HepG2 (cell line): ENCODE measurements around the gene ATP1A2. TPM values are rescaled to one million over a fixed set of nuclear protein-coding genes. Genes with fewer than 3 reads are reported as not detected.

Experiments used
- BORCS8-MEF2B ChIP-seq: sonication (generic); formaldehyde crosslinking; IDR thresholded peaks from 2 replicates; pipeline ENCODE4 v1.8.0; 2022; ENCODE audit warnings: mild to moderate bottlenecking, missing genetic modification reagents
- E2F1 ChIP-seq: sonication (generic); formaldehyde crosslinking; IDR thresholded peaks from 2 replicates; pipeline ENCODE4 v1.5.0; 2020; ENCODE audit warnings: missing genetic modification reagents
- EHMT2 ChIP-seq: fragments of 200-600 bp; sonication (generic); IDR thresholded peaks from 2 replicates; pipeline ENCODE4 v1.7.0; 2017; ENCODE audit warnings: antibody characterized with exemption, low read depth, low read length, borderline replicate concordance
- FOXP1 ChIP-seq, 2 experiments: fragments of 450-650 bp in 1 of 2; IDR thresholded peaks; 2 replicates each; pipeline ENCODE4 v1.6.1; 2017 to 2018; ENCODE audit warnings: antibody characterized with exemption in 1 of 2
- JUNB ChIP-seq: sonication (generic); formaldehyde crosslinking; IDR thresholded peaks from 2 replicates; pipeline ENCODE4 v1.8.0; 2022; ENCODE audit warnings: missing genetic modification reagents, mild to moderate bottlenecking, borderline replicate concordance
- RFXAP ChIP-seq: sonication (generic); formaldehyde crosslinking; IDR thresholded peaks from 2 replicates; pipeline ENCODE4 v1.4.0; 2020; ENCODE audit warnings: missing genetic modification reagents, borderline replicate concordance
- ZNF207 ChIP-seq: fragments of 450-650 bp; IDR thresholded peaks from 2 replicates; pipeline ENCODE4 v1.6.1; 2016; ENCODE audit warnings: antibody characterized with exemption, borderline replicate concordance
- ZNF510 ChIP-seq: sonication (generic); formaldehyde crosslinking; IDR thresholded peaks from 2 replicates; pipeline ENCODE4 v1.4.0; 2020; ENCODE audit warnings: low read depth, mild to moderate bottlenecking, missing genetic modification reagents
- ZNF644 ChIP-seq: IDR thresholded peaks from 2 replicates; pipeline ENCODE4 v1.6.1; 2016; ENCODE audit warnings: low read depth
- ZNF678 ChIP-seq: sonication (generic); formaldehyde crosslinking; IDR thresholded peaks from 2 replicates; pipeline ENCODE4 v1.4.0; 2020; ENCODE audit warnings: mild to moderate bottlenecking, missing genetic modification reagents
- ZNF746 ChIP-seq: sonication (generic); formaldehyde crosslinking; IDR thresholded peaks from 2 replicates; pipeline ENCODE4 v1.8.0; 2022; ENCODE audit warnings: mild to moderate bottlenecking, missing genetic modification reagents
- ZNF792 ChIP-seq: IDR thresholded peaks from 2 replicates; pipeline ENCODE4 v1.6.1; 2016
- ZNF841 ChIP-seq: sonication (generic); formaldehyde crosslinking; IDR thresholded peaks from 2 replicates; pipeline ENCODE4 v1.8.1; 2023; ENCODE audit warnings: missing genetic modification reagents, borderline replicate concordance
- polyA plus RNA-seq, 8 experiments: library from polyadenylated mRNA; depleted of rRNA in 3 of 8; stranded (reverse) in 7 of 8; unstranded in 1 of 8; fragments of >200 nt; fragmentation: Illumina TruSeq in 4 of 8; extraction: Trizol in 4 of 8; gene quantifications; 2 replicates each; pipeline versions ENCODE4 v1.2.1 to v1.2.3, GENCODE V29; 2011 to 2016; ENCODE audit warnings: low read depth in 4 of 8, missing spikeins in 1 of 8, mixed read lengths in 1 of 8; ENCODE audit not compliant: insufficient read depth in 1 of 8
- total RNA-seq, 5 experiments: library from RNA; depleted of rRNA; stranded (reverse); fragments of >200 nt; fragmentation: Illumina TruSeq; extraction: Trizol; gene quantifications; 2 replicates each; pipeline ENCODE4 v1.2.3, GENCODE V29; 2016; ENCODE audit warnings: low read depth in 1 of 5
- TF ChIP-seq, protein P1 (sequence below): sonication (generic); formaldehyde crosslinking; IDR thresholded peaks from 2 replicates; pipeline ENCODE4 v1.5.1; 2020; ENCODE audit warnings: mild to moderate bottlenecking, missing genetic modification reagents
- TF ChIP-seq, protein P2 (sequence below): sonication (generic); formaldehyde crosslinking; IDR thresholded peaks from 2 replicates; pipeline ENCODE4 v1.4.0; 2020; ENCODE audit warnings: missing genetic modification reagents, borderline replicate concordance
- TF ChIP-seq, protein P3 (sequence below): sonication (generic); formaldehyde crosslinking; IDR thresholded peaks from 2 replicates; pipeline ENCODE4 v1.5.1; 2020; ENCODE audit warnings: mild to moderate bottlenecking, missing genetic modification reagents, borderline replicate concordance

Gene ATP1A2
- total and polyA plus RNA-seq, 2 of the 13 experiments (the other 11 are each of a cell fraction or from before 2014, with no cell fraction given), result 0.16 TPM; not detected in 1

GRCh38 chr1:160148121-160148520 lies 32.6 kb downstream of the ATP1A2 start (continued):
- TF ChIP-seq, protein P1, sequence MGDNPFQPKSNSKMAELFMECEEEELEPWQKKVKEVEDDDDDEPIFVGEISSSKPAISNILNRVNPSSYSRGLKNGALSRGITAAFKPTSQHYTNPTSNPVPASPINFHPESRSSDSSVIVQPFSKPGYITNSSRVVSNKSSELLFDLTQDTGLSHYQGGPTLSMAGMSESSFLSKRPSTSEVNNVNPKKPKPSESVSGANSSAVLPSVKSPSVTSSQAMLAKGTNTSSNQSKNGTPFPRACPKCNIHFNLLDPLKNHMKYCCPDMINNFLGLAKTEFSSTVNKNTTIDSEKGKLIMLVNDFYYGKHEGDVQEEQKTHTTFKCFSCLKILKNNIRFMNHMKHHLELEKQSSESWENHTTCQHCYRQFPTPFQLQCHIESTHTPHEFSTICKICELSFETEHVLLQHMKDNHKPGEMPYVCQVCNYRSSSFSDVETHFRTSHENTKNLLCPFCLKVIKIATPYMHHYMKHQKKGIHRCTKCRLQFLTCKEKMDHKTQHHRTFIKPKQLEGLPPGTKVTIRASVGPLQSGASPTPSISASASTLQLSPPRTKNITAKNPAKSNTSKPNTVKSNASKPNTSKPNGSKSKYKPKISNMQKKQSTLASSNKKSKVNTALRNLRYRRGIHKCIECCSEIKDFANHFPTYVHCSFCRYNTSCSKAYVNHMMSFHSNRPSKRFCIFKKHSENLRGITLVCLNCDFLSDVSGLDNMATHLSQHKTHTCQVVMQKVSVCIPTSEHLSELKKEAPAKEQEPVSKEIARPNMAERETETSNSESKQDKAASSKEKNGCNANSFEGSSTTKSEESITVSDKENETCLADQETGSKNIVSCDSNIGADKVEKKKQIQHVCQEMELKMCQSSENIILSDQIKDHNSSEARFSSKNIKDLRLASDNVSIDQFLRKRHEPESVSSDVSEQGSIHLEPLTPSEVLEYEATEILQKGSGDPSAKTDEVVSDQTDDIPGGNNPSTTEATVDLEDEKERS (CRISPR knock-in tag), result no peak
- TF ChIP-seq ZNF841 (CRISPR knock-in tag) (no peak), FOXP1 (IDR thresholded peaks at IDR 0.05) (no peak), FOXP1 (CRISPR knock-in tag; IDR thresholded peaks at IDR 0.05) (peak; percentile 68), EHMT2 (peak; percentile 9; the same call in 1 of the 2 replicates), JUNB (CRISPR knock-in tag) (no peak), ZNF792 (peak; percentile 42; the same call in 1 of the 2 replicates), ZNF678 (CRISPR knock-in tag) (no peak), E2F1 (CRISPR knock-in tag) (no peak), ZNF510 (CRISPR knock-in tag) (no peak), ZNF644 (CRISPR knock-in tag) (no peak), ZNF746 (no peak), ZNF207 (no peak), BORCS8-MEF2B (CRISPR knock-in tag) (no peak), RFXAP (no peak)
- TF ChIP-seq, protein P2, sequence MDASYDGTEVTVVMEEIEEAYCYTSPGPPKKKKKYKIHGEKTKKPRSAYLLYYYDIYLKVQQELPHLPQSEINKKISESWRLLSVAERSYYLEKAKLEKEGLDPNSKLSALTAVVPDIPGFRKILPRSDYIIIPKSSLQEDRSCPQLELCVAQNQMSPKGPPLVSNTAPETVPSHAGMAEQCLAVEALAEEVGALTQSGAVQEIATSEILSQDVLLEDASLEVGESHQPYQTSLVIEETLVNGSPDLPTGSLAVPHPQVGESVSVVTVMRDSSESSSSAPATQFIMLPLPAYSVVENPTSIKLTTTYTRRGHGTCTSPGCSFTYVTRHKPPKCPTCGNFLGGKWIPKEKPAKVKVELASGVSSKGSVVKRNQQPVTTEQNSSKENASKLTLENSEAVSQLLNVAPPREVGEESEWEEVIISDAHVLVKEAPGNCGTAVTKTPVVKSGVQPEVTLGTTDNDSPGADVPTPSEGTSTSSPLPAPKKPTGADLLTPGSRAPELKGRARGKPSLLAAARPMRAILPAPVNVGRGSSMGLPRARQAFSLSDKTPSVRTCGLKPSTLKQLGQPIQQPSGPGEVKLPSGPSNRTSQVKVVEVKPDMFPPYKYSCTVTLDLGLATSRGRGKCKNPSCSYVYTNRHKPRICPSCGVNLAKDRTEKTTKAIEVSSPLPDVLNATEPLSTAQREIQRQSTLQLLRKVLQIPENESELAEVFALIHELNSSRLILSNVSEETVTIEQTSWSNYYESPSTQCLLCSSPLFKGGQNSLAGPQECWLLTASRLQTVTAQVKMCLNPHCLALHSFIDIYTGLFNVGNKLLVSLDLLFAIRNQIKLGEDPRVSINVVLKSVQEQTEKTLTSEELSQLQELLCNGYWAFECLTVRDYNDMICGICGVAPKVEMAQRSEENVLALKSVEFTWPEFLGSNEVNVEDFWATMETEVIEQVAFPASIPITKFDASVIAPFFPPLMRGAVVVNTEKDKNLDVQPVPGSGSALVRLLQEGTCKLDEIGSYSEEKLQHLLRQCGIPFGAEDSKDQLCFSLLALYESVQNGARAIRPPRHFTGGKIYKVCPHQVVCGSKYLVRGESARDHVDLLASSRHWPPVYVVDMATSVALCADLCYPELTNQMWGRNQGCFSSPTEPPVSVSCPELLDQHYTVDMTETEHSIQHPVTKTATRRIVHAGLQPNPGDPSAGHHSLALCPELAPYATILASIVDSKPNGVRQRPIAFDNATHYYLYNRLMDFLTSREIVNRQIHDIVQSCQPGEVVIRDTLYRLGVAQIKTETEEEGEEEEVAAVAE (CRISPR knock-in tag), result no peak
- TF ChIP-seq, protein P3, sequence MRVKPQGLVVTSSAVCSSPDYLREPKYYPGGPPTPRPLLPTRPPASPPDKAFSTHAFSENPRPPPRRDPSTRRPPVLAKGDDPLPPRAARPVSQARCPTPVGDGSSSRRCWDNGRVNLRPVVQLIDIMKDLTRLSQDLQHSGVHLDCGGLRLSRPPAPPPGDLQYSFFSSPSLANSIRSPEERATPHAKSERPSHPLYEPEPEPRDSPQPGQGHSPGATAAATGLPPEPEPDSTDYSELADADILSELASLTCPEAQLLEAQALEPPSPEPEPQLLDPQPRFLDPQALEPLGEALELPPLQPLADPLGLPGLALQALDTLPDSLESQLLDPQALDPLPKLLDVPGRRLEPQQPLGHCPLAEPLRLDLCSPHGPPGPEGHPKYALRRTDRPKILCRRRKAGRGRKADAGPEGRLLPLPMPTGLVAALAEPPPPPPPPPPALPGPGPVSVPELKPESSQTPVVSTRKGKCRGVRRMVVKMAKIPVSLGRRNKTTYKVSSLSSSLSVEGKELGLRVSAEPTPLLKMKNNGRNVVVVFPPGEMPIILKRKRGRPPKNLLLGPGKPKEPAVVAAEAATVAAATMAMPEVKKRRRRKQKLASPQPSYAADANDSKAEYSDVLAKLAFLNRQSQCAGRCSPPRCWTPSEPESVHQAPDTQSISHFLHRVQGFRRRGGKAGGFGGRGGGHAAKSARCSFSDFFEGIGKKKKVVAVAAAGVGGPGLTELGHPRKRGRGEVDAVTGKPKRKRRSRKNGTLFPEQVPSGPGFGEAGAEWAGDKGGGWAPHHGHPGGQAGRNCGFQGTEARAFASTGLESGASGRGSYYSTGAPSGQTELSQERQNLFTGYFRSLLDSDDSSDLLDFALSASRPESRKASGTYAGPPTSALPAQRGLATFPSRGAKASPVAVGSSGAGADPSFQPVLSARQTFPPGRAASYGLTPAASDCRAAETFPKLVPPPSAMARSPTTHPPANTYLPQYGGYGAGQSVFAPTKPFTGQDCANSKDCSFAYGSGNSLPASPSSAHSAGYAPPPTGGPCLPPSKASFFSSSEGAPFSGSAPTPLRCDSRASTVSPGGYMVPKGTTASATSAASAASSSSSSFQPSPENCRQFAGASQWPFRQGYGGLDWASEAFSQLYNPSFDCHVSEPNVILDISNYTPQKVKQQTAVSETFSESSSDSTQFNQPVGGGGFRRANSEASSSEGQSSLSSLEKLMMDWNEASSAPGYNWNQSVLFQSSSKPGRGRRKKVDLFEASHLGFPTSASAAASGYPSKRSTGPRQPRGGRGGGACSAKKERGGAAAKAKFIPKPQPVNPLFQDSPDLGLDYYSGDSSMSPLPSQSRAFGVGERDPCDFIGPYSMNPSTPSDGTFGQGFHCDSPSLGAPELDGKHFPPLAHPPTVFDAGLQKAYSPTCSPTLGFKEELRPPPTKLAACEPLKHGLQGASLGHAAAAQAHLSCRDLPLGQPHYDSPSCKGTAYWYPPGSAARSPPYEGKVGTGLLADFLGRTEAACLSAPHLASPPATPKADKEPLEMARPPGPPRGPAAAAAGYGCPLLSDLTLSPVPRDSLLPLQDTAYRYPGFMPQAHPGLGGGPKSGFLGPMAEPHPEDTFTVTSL (CRISPR knock-in tag), result 0 out of 2 replicates have a peak, but pooled peaks have one; percentile 24
